Activated CD8-positive, alpha-beta T cell treated with anti-CD3 and anti-CD28 coated beads for 36 hours (primary cell): ENCODE data around the gene CRYGN. TPM values are rescaled to one million over a fixed set of nuclear protein-coding genes. Genes with fewer than 3 reads are reported as not detected.

Source experiments
- ATAC-seq: fragments of 200-7000 bp; cut with Tn5 transposase; one replicate; pipeline ENCODE4 v1.10.0; 2021; ENCODE audit warnings: mild to moderate bottlenecking, moderate library complexity
- CTCF ChIA-PET: fragments of 350-600 bp; sonication (Branson Sonifier 250); formaldehyde crosslinking; loops from one replicate; lab custom pipeline; 2021; ENCODE audit warnings: antibody characterized with exemption; lab: Charles Lee
- POLR2A ChIA-PET: fragments of 350-600 bp; sonication (Branson Sonifier 250); formaldehyde crosslinking; loops from one replicate; lab custom pipeline; 2021; ENCODE audit warnings: antibody characterized with exemption; lab: Charles Lee
- DNase-seq: peaks from one replicate; pipeline ENCODE4 v3.0.0-alpha.2; 2020
- H3K27ac Mint-ChIP-seq: one replicate; pipeline ENCODE4 v1.8.0; 2021; ENCODE audit warnings: mild to moderate bottlenecking, mixed read lengths
- H3K27me3 Mint-ChIP-seq: one replicate; pipeline ENCODE4 v1.8.0; 2021; ENCODE audit warnings: mixed read lengths
- H3K36me3 Mint-ChIP-seq: one replicate; pipeline ENCODE4 v1.8.0; 2021; ENCODE audit warnings: low read depth, mixed read lengths
- H3K4me1 Mint-ChIP-seq: one replicate; pipeline ENCODE4 v1.8.0; 2021; ENCODE audit warnings: low read depth, mixed read lengths
- H3K4me3 Mint-ChIP-seq: one replicate; pipeline ENCODE4 v1.8.0; 2021; ENCODE audit warnings: mild to moderate bottlenecking, moderate library complexity, mixed read lengths
- H3K9me3 Mint-ChIP-seq: one replicate; pipeline ENCODE4 v1.8.0; 2021; ENCODE audit warnings: mixed read lengths
- intact Hi-C: fragments of 100-400 bp; cut with micrococcal nuclease; formaldehyde crosslinking; loops from one replicate; pipeline ENCODE4 v1.10.0; 2022
- total RNA-seq, 2 experiments: library from RNA; stranded (reverse); gene quantifications; one replicate each; pipeline ENCODE4 v1.2.3, GENCODE V29; 2021
- TF ChIP-seq, protein P1 (sequence below): fragments of 200-600 bp; IDR thresholded peaks from one replicate; pipeline ENCODE4 v1.8.0; 2022; ENCODE audit warnings: antibody characterized with exemption, mild to moderate bottlenecking

Gene CRYGN
- total RNA-seq, 2 experiments from 2014 or later: 0.16 to 0.90 TPM

DNA sequence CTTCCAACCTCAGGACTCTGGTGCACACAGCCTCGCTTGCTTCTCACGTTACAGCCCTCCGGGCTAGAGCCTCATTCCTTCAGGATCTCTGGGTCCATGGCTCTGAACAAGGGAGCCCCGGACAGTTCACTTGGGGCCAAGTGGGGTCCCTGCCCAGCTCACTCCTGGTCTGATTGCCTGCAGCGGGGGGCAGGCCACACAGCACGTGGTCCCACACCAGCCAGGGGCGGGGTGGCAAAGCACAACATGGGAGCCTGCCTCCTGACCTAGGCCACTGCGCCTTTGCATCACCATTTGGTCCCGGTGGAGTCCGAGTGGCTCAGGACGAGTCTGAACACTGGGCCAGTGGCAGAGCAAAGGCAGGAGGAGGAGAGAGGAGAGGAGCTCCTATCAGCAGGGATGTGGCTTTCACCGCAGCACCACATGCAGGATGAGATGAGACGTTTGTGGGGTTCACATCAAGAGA, 13.4 kb upstream of the CRYGN start:
- ATAC-seq (no peak), DNase-seq (no peak)
- POLR2A ChIA-PET: interaction anchor here (0.5 to 1.4 kb wide), 3 partner anchors 10 to 1150 kb away, joined by 3 to 7 read pairs (median 3); no protein-coding TSS in a partner anchor
- Mint-ChIP-seq H3K4me1 (peaks cover 11% of the 10 kb centered on the region), H3K27ac (no peak overlapping the region), H3K4me3 (no peak overlapping the region), H3K36me3 (no peaks in the 10 kb centered on the region), H3K9me3 (no peaks in the 10 kb centered on the region), H3K27me3 (peaks cover 5% of the 10 kb centered on the region)
- intact Hi-C loops: loop anchor here (5.0 kb wide), 1 partner anchor 191 kb away; no protein-coding TSS in a partner anchor
- TF ChIP-seq, protein P1, sequence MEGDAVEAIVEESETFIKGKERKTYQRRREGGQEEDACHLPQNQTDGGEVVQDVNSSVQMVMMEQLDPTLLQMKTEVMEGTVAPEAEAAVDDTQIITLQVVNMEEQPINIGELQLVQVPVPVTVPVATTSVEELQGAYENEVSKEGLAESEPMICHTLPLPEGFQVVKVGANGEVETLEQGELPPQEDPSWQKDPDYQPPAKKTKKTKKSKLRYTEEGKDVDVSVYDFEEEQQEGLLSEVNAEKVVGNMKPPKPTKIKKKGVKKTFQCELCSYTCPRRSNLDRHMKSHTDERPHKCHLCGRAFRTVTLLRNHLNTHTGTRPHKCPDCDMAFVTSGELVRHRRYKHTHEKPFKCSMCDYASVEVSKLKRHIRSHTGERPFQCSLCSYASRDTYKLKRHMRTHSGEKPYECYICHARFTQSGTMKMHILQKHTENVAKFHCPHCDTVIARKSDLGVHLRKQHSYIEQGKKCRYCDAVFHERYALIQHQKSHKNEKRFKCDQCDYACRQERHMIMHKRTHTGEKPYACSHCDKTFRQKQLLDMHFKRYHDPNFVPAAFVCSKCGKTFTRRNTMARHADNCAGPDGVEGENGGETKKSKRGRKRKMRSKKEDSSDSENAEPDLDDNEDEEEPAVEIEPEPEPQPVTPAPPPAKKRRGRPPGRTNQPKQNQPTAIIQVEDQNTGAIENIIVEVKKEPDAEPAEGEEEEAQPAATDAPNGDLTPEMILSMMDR: no peak
- CTCF ChIA-PET: interaction anchor here (1.1 to 2.0 kb wide), 2 partner anchors 85 to 102 kb away, joined by 4 to 5 read pairs; no protein-coding TSS in a partner anchor

DNA sequence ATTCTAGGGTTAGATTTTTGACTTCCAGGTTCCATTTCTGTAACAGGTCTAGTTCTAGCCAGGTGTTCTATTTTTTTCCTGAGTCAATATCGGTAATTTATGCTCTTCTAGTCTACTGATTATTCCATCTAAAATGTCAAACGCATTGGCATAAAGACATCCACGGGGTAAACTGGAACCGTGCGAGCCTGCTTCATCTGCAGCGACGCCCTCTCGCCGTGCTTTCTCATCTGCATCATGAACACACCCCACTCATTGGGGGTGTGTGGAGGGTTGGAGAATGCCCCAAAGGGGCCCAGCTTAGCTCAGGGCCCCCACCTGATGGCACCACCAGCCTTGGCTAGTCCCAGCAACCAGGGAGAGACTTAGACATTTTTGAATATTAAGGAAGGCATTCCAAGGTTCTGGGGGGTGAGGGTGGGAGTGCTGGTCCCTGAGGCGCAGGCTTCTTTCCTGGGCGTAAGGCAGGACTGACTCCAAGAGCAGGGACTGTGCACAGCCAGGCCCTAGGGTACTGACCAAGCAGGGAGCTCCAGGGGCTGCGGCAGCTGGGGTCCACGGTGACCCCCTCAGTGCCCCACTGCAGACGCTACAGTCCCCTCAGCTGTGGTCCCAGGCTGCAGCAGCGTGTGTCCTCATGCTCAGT, 12.9 kb upstream of the CRYGN start:
- CTCF ChIA-PET: interaction anchor here (1.1 to 5.4 kb wide), 3 partner anchors 84 to 102 kb away, joined by 4 to 227 read pairs (median 5); no protein-coding TSS in a partner anchor
- ATAC-seq (no peak), DNase-seq (no peak)
- POLR2A ChIA-PET: interaction anchor here (0.6 to 1.4 kb wide), 2 partner anchors 9 to 11 kb away, joined by 3 to 7 read pairs; no protein-coding TSS in a partner anchor
- Mint-ChIP-seq H3K27me3 (peaks cover 5% of the 10 kb centered on the region), H3K4me3 (no peak overlapping the region), H3K9me3 (no peaks in the 10 kb centered on the region), H3K4me1 (peaks cover 11% of the 10 kb centered on the region), H3K27ac (no peak overlapping the region), H3K36me3 (no peaks in the 10 kb centered on the region)
- TF ChIP-seq, protein P1: no peak
- intact Hi-C loops: loop anchor here (5.0 kb wide), 1 partner anchor 191 kb away; no protein-coding TSS in a partner anchor

DNA sequence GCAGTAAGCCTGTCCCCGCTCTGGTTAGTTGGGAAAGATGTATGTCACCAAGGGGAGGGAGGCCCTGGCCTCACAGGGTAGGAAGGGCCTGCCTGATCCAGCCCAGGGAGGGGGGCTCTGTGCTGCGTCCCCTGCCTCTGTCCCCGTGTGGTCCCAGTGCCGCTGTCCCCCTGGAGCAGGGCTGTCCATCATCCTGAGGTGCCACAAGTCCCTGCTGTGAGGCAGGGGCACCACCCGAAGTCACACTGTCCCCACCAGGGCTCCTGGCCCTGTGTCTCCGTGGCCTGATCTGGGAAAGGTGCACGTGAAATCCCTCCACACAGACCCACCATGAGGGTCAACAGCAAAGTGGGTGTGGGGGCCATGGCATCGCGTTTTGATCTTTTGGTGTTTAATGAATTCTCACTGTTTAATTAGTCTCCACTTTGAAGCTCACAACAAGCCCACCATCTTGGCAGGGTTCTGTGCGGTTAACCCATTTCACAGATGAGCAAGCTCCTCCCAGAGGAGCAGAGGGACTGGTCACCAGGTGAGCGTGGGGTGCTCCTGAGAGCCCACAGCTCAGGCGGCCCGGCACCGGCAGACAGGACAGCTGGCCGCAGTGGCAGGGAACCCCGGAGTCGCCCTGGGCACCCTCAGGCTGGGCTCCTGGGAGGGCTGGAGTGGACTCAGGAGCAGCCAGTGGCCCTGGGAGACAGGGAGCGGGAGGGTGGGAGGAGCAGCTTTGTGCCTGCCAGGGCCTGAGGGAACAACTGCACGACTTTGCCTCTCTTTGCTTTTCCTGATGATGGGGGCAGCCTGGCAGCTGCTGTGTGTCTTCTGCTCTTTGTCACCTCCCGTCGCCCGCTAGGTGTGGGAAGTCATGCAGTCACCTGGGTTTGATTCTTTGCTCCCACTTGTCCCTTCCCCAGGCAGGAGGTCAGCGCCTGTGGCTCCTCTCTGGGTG, 12.0 kb upstream of the CRYGN start:
- Mint-ChIP-seq H3K4me3 (no peak overlapping the region), H3K4me1 (peaks cover 4% of the 10 kb centered on the region), H3K36me3 (no peaks in the 10 kb centered on the region), H3K9me3 (no peaks in the 10 kb centered on the region), H3K27ac (no peak overlapping the region), H3K27me3 (peaks cover 5% of the 10 kb centered on the region)
- ChIA-PET POLR2A (interaction anchor here (1.4 kb wide), 1 partner anchor 12 kb away, joined by 7 read pairs; no protein-coding TSS in a partner anchor), CTCF (interaction anchor here (2.0 to 5.4 kb wide), 2 partner anchors 83 to 101 kb away, joined by 5 to 227 read pairs; no protein-coding TSS in a partner anchor)
- intact Hi-C loops: loop anchor here (5.0 kb wide), 1 partner anchor 190 kb away; no protein-coding TSS in a partner anchor
- DNase-seq: no peak
- TF ChIP-seq, protein P1: no peak
- no peak for ATAC-seq

DNA sequence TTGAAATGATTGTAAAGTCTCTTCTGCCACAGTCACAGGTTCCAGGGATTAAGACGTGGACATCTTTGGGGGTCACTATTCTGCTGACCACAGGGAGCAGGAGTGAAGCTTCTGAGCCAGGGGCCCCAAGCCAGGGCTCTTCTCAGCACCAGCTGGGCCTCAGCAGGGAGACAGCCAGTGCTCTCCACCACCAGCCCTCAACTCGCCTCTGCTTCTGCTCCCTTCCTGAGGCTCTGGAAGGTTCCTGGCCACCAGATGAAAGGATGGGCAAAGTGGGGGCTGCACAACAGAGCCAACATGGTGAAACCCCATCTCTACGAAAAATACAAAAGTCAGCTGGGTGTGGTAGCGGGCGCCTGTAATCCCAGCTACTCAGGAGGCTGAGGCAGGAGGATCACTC, 11.2 kb upstream of the CRYGN start:
- Mint-ChIP-seq H3K9me3 (no peaks in the 10 kb centered on the region), H3K4me3 (no peak overlapping the region), H3K36me3 (no peaks in the 10 kb centered on the region), H3K27ac (no peak overlapping the region), H3K27me3 (peaks cover 5% of the 10 kb centered on the region), H3K4me1 (peaks cover 4% of the 10 kb centered on the region)
- intact Hi-C loops: loop anchor here (5.0 kb wide), 1 partner anchor 189 kb away; no protein-coding TSS in a partner anchor
- ChIA-PET POLR2A (no interaction called here), CTCF (interaction anchor here (5.4 kb wide), 1 partner anchor 82 kb away, joined by 227 read pairs; no protein-coding TSS in a partner anchor)
- TF ChIP-seq, protein P1: no peak
- no peak for DNase-seq
- ATAC-seq: no peak
